GM10847 (cell line): Measurements from ENCODE around the gene CCDC102A.

Experiments
- POLR2A ChIP-seq: IDR thresholded peaks from 2 replicates; pipeline ENCODE4 v1.6.1; 2011; ENCODE audit not compliant: insufficient read length; ENCODE audit errors: extremely low read depth

CCDC102A gene

GRCh38 chr16:57570301-57571070 lies 34.1 kb upstream of the CCDC102A start:
- TF ChIP-seq POLR2A: no peak

- no peak for TF ChIP-seq POLR2A
These were observed 33.1 kb upstream of the CCDC102A start for GRCh38 chr16:57569306-57569946.

- TF ChIP-seq POLR2A: no peak
These were observed 31.9 kb upstream of the CCDC102A start for GRCh38 chr16:57568173-57568678.

DNA sequence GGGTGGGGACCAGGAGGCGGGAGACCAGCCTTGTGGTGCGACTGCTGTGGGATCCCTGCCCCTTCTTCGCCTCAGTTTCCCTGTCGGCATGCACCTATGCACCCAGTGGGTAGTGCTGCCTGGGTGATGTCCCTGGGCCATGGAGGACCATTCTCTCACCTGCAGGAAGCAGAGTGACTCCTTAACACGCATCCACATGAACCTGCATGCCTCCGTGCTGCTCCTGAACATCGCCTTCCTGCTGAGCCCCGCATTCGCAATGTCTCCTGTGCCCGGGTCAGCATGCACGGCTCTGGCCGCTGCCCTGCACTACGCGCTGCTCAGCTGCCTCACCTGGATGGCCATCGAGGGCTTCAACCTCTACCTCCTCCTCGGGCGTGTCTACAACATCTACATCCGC lies 31.3 kb upstream of the CCDC102A start:
- no peak for TF ChIP-seq POLR2A

DNA sequence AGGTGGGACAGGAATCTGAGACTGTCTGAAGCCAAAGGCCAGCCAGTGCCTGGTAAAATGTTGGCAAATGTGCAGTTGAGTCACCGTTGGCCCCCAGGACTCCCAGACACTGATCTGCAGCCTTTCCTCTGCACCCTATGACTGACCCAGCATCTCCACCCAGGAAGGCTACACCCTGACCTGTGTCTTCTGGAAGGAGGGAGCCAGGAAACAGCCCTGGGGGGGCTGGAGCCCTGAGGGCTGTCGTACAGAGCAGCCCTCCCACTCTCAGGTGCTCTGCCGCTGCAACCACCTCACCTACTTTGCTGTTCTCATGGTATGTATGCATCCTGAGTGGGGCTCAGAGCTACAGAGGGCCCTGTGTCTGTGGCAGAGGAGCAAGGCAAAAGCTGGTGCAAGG lies 30.1 kb upstream of the CCDC102A start:
- TF ChIP-seq POLR2A: no peak

GRCh38 chr16:57565461-57565860 lies 29.1 kb upstream of the CCDC102A start:
- no peak for TF ChIP-seq POLR2A

- TF ChIP-seq POLR2A: no peak
These were observed 28.4 kb upstream of the CCDC102A start for GRCh38 chr16:57564571-57565270.

GRCh38 chr16:57563761-57564160 lies 27.4 kb upstream of the CCDC102A start:
- no peak for TF ChIP-seq POLR2A

GRCh38 chr16:57563487-57563750 lies 27.0 kb upstream of the CCDC102A start:
- no peak for TF ChIP-seq POLR2A

DNA sequence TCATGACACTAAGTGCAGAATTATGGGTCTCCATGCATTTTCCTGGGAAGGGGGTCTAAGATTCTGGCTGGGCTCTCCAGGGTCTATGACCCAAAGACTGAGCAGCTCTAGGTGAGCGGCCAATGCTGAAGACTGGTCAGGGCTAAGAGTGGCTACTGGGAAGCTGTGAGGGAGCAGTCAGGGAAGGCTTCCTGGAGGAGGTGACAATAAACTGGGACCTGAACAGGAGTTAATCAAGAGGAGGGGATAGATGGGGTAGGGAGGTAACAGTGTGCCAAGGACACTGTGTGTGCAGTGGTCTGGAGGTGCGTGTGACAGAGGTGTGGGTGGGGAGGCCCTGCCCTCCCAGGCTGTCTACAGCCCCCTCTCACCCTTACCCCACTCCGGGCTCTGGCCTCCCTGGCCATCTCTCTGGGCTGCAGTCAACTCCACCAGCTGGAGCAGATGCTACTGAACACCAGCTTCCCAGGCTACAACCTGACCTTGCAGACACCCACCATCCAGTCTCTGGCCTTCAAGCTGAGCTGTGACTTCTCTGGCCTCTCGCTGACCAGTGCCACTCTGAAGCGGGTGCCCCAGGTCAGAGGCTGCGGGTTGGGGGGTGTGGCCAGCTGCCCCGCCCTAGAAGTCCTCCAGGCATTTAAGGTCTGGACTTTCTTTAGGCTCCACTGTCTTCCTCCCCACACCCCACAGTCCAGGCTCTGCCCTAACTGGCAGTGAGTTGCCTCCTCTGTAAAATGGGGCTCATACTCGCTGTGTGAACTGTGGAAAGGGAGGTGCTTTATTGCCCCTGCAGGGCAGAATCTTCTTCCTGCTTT lies 26.5 kb upstream of the CCDC102A start:
- TF ChIP-seq POLR2A: no peak

- no peak for TF ChIP-seq POLR2A
These were observed 25.7 kb upstream of the CCDC102A start for GRCh38 chr16:57562066-57562465.

- no peak for TF ChIP-seq POLR2A
These were observed 22.9 kb upstream of the CCDC102A start for GRCh38 chr16:57559072-57559790.

GRCh38 chr16:57556941-57557541 lies 20.7 kb upstream of the CCDC102A start:
- no peak for TF ChIP-seq POLR2A

- no peak for TF ChIP-seq POLR2A
These were observed 19.5 kb upstream of the CCDC102A start for GRCh38 chr16:57555831-57556230.
